Measurements from ENCODE around the gene C1orf198.
A peak's percentile ranks its signal among the peaks of the same experiment; 100 is the strongest.

C1orf198 gene

GRCh38 chr1:230807029-230807428, 61.3 kb downstream of the C1orf198 start:
- no peak for DNase-seq

GRCh38 chr1:230806552-230806951, 61.8 kb downstream of the C1orf198 start:
- DNase-seq, result no peak

- DNase-seq, result no peak
These were observed 63.9 kb downstream of the C1orf198 start for GRCh38 chr1:230804396-230804795.

GRCh38 chr1:230800891-230801840, 67.2 kb downstream of the C1orf198 start:
- DNase-seq, result no peak

- no peak for DNase-seq
These were observed 69.8 kb downstream of the C1orf198 start for GRCh38 chr1:230798491-230798890.

- DNase-seq, result peak; percentile 83
These were observed 70.4 kb downstream of the C1orf198 start for GRCh38 chr1:230797942-230798365.

- no peak for DNase-seq
These were observed 70.9 kb downstream of the C1orf198 start for GRCh38 chr1:230797376-230797920.

- DNase-seq, result no peak
These were observed 71.7 kb downstream of the C1orf198 start for GRCh38 chr1:230796626-230797025.

GRCh38 chr1:230794871-230795605, 73.3 kb downstream of the C1orf198 start:
- DNase-seq, result peak; percentile 26

- DNase-seq, result peak; percentile 46
These were observed 73.9 kb downstream of the C1orf198 start for GRCh38 chr1:230794431-230794830.

GRCh38 chr1:230793463-230793745, 74.9 kb downstream of the C1orf198 start:
- no peak for DNase-seq

- no peak for DNase-seq
These were observed 75.4 kb downstream of the C1orf198 start for GRCh38 chr1:230792691-230793462.

GRCh38 chr1:230791986-230792564, 76.2 kb downstream of the C1orf198 start:
- no peak for DNase-seq

GRCh38 chr1:230790026-230790425, 78.3 kb downstream of the C1orf198 start:
- DNase-seq, result no peak

- DNase-seq, result no peak
These were observed 79.6 kb downstream of the C1orf198 start for GRCh38 chr1:230788561-230789275.

GRCh38 chr1:230787471-230787870, 80.8 kb downstream of the C1orf198 start:
- DNase-seq, result no peak
